Stimulated activated naive CD8-positive, alpha-beta T cell treated with anti-CD3 and anti-CD28 coated beads, Interleukin-15, Interleukin-2, amounts not matched to agents 100 ng/mL and 50 ng/mL, for 24 hours (primary cell): Measurements from ENCODE around the gene CCDC47.
A peak's percentile ranks its signal among the peaks of the same experiment; 100 is the strongest.
"Not testable (repeated sequence)": the region's sequence is repeated elsewhere in the genome, so short reads cannot be mapped to it uniquely, and the experiment has no call there.

Source experiments
- H3K27ac Mint-ChIP-seq: one replicate; pipeline ENCODE4 v1.8.0; 2021; ENCODE audit warnings: mild to moderate bottlenecking, mixed read lengths
- H3K27me3 Mint-ChIP-seq: one replicate; pipeline ENCODE4 v1.8.0; 2021; ENCODE audit warnings: mixed read lengths
- H3K36me3 Mint-ChIP-seq: one replicate; pipeline ENCODE4 v1.8.0; 2021; ENCODE audit warnings: low read depth, mixed read lengths
- H3K4me1 Mint-ChIP-seq: one replicate; pipeline ENCODE4 v1.8.0; 2021; ENCODE audit warnings: low read depth, mixed read lengths
- H3K4me3 Mint-ChIP-seq: one replicate; pipeline ENCODE4 v1.8.0; 2021; ENCODE audit warnings: mild to moderate bottlenecking, mixed read lengths
- H3K9me3 Mint-ChIP-seq: one replicate; pipeline ENCODE4 v1.8.0; 2021; ENCODE audit warnings: mixed read lengths

The CCDC47 gene

GRCh38 chr17:63722403-63722802, 51.0 kb downstream of the CCDC47 start:
- no peak overlapping the region for H3K27ac Mint-ChIP-seq
- no peaks in the 10 kb centered on the region for H3K27me3 Mint-ChIP-seq
- H3K9me3 Mint-ChIP-seq: no peaks in the 10 kb centered on the region
- no peak overlapping the region for H3K4me3 Mint-ChIP-seq
- no peaks in the 10 kb centered on the region for H3K4me1 Mint-ChIP-seq
- peaks cover 34% of the 10 kb centered on the region for H3K36me3 Mint-ChIP-seq

- not testable (repeated sequence) for H3K4me3 Mint-ChIP-seq, H3K9me3 Mint-ChIP-seq, H3K27ac Mint-ChIP-seq, H3K27me3 Mint-ChIP-seq, H3K4me1 Mint-ChIP-seq
- H3K36me3 Mint-ChIP-seq: peaks cover 27% of the 10 kb centered on the region
Observed at GRCh38 chr17:63720194-63720593, 53.2 kb downstream of the CCDC47 start.

GRCh38 chr17:63718988-63719387, 54.4 kb downstream of the CCDC47 start:
- Mint-ChIP-seq H3K4me1 (no peaks in the 10 kb centered on the region), H3K4me3 (no peak overlapping the region), H3K27ac (no peak overlapping the region), H3K27me3 (no peaks in the 10 kb centered on the region), H3K9me3 (no peaks in the 10 kb centered on the region), H3K36me3 (peaks cover 25% of the 10 kb centered on the region)

GRCh38 chr17:63716426-63716825, 57.0 kb downstream of the CCDC47 start:
- Mint-ChIP-seq H3K36me3 (peaks cover 29% of the 10 kb centered on the region), H3K9me3 (no peaks in the 10 kb centered on the region), H3K4me1 (no peaks in the 10 kb centered on the region), H3K27me3 (no peaks in the 10 kb centered on the region), H3K27ac (no peak overlapping the region), H3K4me3 (no peak overlapping the region)

- Mint-ChIP-seq H3K4me1 (peaks cover 9% of the 10 kb centered on the region), H3K36me3 (peaks cover 36% of the 10 kb centered on the region), H3K27ac (no peak overlapping the region), H3K9me3 (no peaks in the 10 kb centered on the region), H3K4me3 (no peak overlapping the region), H3K27me3 (no peaks in the 10 kb centered on the region)
Observed at GRCh38 chr17:63714550-63715277, 58.7 kb downstream of the CCDC47 start.

GRCh38 chr17:63709110-63709509, 64.3 kb downstream of the CCDC47 start:
- Mint-ChIP-seq H3K4me3 (no peak overlapping the region), H3K27me3 (no peaks in the 10 kb centered on the region), H3K27ac (peak overlapping the region; percentile 14), H3K4me1 (peaks cover 57% of the 10 kb centered on the region), H3K9me3 (no peaks in the 10 kb centered on the region), H3K36me3 (peaks cover 37% of the 10 kb centered on the region)

- Mint-ChIP-seq H3K4me1 (peaks cover 77% of the 10 kb centered on the region), H3K4me3 (no peak overlapping the region), H3K27me3 (no peaks in the 10 kb centered on the region), H3K36me3 (peaks cover 41% of the 10 kb centered on the region), H3K27ac (peak overlapping the region; percentile 49), H3K9me3 (no peaks in the 10 kb centered on the region)
Observed at GRCh38 chr17:63707151-63707550, 66.2 kb downstream of the CCDC47 start.

- Mint-ChIP-seq H3K4me1 (peaks cover 83% of the 10 kb centered on the region), H3K9me3 (no peaks in the 10 kb centered on the region), H3K27me3 (no peaks in the 10 kb centered on the region), H3K4me3 (no peak overlapping the region), H3K27ac (no peak overlapping the region), H3K36me3 (peaks cover 41% of the 10 kb centered on the region)
Observed at GRCh38 chr17:63706336-63707082, 66.9 kb downstream of the CCDC47 start.

- H3K4me1 Mint-ChIP-seq: peaks cover 86% of the 10 kb centered on the region
- H3K4me3 Mint-ChIP-seq: no peak overlapping the region
- H3K36me3 Mint-ChIP-seq: peaks cover 39% of the 10 kb centered on the region
- no peaks in the 10 kb centered on the region for H3K9me3 Mint-ChIP-seq
- H3K27ac Mint-ChIP-seq: peak overlapping the region; percentile 65
- no peaks in the 10 kb centered on the region for H3K27me3 Mint-ChIP-seq
Observed at GRCh38 chr17:63705657-63706056, 67.7 kb downstream of the CCDC47 start.

GRCh38 chr17:63704836-63705235, 68.6 kb downstream of the CCDC47 start:
- no peaks in the 10 kb centered on the region for H3K9me3 Mint-ChIP-seq
- peaks cover 34% of the 10 kb centered on the region for H3K36me3 Mint-ChIP-seq
- H3K27me3 Mint-ChIP-seq: no peaks in the 10 kb centered on the region
- H3K4me3 Mint-ChIP-seq: no peak overlapping the region
- peaks cover 80% of the 10 kb centered on the region for H3K4me1 Mint-ChIP-seq
- H3K27ac Mint-ChIP-seq: peak overlapping the region; percentile 65

GRCh38 chr17:63704259-63704576, 69.2 kb downstream of the CCDC47 start:
- Mint-ChIP-seq H3K4me3 (peak overlapping the region; percentile 88), H3K36me3 (peaks cover 30% of the 10 kb centered on the region), H3K4me1 (peaks cover 74% of the 10 kb centered on the region), H3K27ac (peak overlapping the region; percentile 8), H3K27me3 (no peaks in the 10 kb centered on the region), H3K9me3 (no peaks in the 10 kb centered on the region)

- Mint-ChIP-seq H3K9me3 (no peaks in the 10 kb centered on the region), H3K36me3 (peaks cover 25% of the 10 kb centered on the region), H3K27me3 (no peaks in the 10 kb centered on the region), H3K27ac (peak overlapping the region; percentile 97), H3K4me3 (peak overlapping the region; percentile 88), H3K4me1 (peaks cover 68% of the 10 kb centered on the region)
Observed at GRCh38 chr17:63703556-63704258, 69.7 kb downstream of the CCDC47 start.

- Mint-ChIP-seq H3K4me1 (peaks cover 66% of the 10 kb centered on the region), H3K9me3 (no peaks in the 10 kb centered on the region), H3K27me3 (no peaks in the 10 kb centered on the region), H3K27ac (peak overlapping the region; percentile 97), H3K36me3 (peaks cover 20% of the 10 kb centered on the region), H3K4me3 (peak overlapping the region; percentile 88)
Observed at GRCh38 chr17:63703029-63703428, 70.4 kb downstream of the CCDC47 start.

- Mint-ChIP-seq H3K27me3 (no peaks in the 10 kb centered on the region), H3K9me3 (no peaks in the 10 kb centered on the region), H3K4me1 (peaks cover 69% of the 10 kb centered on the region), H3K27ac (peak overlapping the region; percentile 97), H3K36me3 (peaks cover 24% of the 10 kb centered on the region), H3K4me3 (peak overlapping the region; percentile 88)
Observed at GRCh38 chr17:63702721-63703015, 70.7 kb downstream of the CCDC47 start.
